RWPE2 (cell line): Measurements from ENCODE around the gene ACOXL.

ENCODE experiments used
- ATAC-seq: fragments of 200-7000 bp; cut with Tn5 transposase; 3 replicates; pipeline ENCODE4 v1.9.1; 2021; ENCODE audit warnings: low read depth
- DNase-seq: peaks from one replicate; pipeline ENCODE4 v3.0.0-alpha.2; 2020; ENCODE audit warnings: low spot score
- H3K27ac ChIP-seq: fragments of 450-650 bp; 2 replicates; pipeline ENCODE4 v1.5.1; 2017; ENCODE audit warnings: mild to moderate bottlenecking; ENCODE audit not compliant: poor library complexity, severe bottlenecking
- H3K27me3 ChIP-seq: fragments of 250-450 bp; sonication (Bioruptor Pico); 2 replicates; pipeline ENCODE4 v1.5.1; 2021; ENCODE audit warnings: mild to moderate bottlenecking, moderate library complexity; ENCODE audit not compliant: insufficient read depth, poor library complexity, severe bottlenecking
- H3K36me3 ChIP-seq: fragments of 250-450 bp; sonication (Bioruptor Pico); 2 replicates; pipeline ENCODE4 v1.5.1; 2020; ENCODE audit warnings: low read depth, mild to moderate bottlenecking, moderate library complexity
- H3K4me1 ChIP-seq: fragments of 250-450 bp; sonication (Bioruptor Pico); 2 replicates; pipeline ENCODE4 v1.5.1; 2021; ENCODE audit warnings: mild to moderate bottlenecking, moderate library complexity; ENCODE audit not compliant: insufficient read depth, poor library complexity, severe bottlenecking
- H3K4me3 ChIP-seq: fragments of 250-450 bp; sonication (Bioruptor Pico); 2 replicates; pipeline ENCODE4 v1.5.1; 2021; ENCODE audit warnings: mild to moderate bottlenecking, moderate library complexity; ENCODE audit not compliant: severe bottlenecking
- H3K9me3 ChIP-seq: fragments of 250-450 bp; sonication (Bioruptor Pico); 2 replicates; pipeline ENCODE4 v1.5.1; 2021; ENCODE audit warnings: mild to moderate bottlenecking, moderate library complexity; ENCODE audit not compliant: severe bottlenecking
- TF ChIP-seq, protein P1 (sequence below): fragments of 450-650 bp; IDR thresholded peaks from one replicate; pipeline ENCODE4 v1.5.1; 2017; ENCODE audit warnings: mild to moderate bottlenecking, moderate library complexity; ENCODE audit not compliant: poor library complexity, severe bottlenecking

Gene ACOXL

GRCh38 chr2:111126581-111126980 is 394.2 kb downstream of the ACOXL start:
- Histone ChIP-seq H3K4me3 (no peak overlapping the region), H3K27me3 (no peaks in the 10 kb centered on the region), H3K4me1 (no peaks in the 10 kb centered on the region), H3K9me3 (no peaks in the 10 kb centered on the region), H3K27ac (no peak overlapping the region), H3K36me3 (peaks cover 31% of the 10 kb centered on the region)
- ATAC-seq (no peak), DNase-seq (no peak)
- TF ChIP-seq, protein P1, sequence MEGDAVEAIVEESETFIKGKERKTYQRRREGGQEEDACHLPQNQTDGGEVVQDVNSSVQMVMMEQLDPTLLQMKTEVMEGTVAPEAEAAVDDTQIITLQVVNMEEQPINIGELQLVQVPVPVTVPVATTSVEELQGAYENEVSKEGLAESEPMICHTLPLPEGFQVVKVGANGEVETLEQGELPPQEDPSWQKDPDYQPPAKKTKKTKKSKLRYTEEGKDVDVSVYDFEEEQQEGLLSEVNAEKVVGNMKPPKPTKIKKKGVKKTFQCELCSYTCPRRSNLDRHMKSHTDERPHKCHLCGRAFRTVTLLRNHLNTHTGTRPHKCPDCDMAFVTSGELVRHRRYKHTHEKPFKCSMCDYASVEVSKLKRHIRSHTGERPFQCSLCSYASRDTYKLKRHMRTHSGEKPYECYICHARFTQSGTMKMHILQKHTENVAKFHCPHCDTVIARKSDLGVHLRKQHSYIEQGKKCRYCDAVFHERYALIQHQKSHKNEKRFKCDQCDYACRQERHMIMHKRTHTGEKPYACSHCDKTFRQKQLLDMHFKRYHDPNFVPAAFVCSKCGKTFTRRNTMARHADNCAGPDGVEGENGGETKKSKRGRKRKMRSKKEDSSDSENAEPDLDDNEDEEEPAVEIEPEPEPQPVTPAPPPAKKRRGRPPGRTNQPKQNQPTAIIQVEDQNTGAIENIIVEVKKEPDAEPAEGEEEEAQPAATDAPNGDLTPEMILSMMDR = no peak

DNA sequence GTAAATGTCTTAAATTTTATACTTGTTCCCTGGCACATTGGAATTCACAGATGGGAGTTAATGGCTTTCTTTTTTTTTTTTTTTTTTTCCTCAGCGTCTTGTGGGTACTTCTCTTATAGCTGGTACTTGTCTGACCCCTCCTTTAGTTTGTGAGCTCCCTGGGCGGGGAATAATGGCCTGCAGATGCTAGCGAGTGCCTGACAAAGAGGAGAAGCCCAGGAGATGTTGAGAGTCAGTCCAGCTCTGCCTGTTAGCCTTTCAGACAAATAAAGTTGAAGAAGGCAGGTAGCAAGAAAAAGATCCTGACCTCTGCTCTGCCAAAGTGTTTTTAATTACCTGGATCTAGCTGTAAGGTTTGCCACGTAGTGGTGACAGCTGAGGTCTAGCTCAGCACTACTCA is 395.0 kb downstream of the ACOXL start:
- ATAC-seq = no peak
- DNase-seq = no peak
- TF ChIP-seq, protein P1 = no peak
- H3K27me3 ChIP-seq = no peaks in the 10 kb centered on the region
- no peak overlapping the region for H3K4me3 ChIP-seq
- no peaks in the 10 kb centered on the region for H3K9me3 ChIP-seq
- peaks cover 34% of the 10 kb centered on the region for H3K36me3 ChIP-seq
- H3K4me1 ChIP-seq = no peaks in the 10 kb centered on the region
- H3K27ac ChIP-seq = no peak overlapping the region

DNA sequence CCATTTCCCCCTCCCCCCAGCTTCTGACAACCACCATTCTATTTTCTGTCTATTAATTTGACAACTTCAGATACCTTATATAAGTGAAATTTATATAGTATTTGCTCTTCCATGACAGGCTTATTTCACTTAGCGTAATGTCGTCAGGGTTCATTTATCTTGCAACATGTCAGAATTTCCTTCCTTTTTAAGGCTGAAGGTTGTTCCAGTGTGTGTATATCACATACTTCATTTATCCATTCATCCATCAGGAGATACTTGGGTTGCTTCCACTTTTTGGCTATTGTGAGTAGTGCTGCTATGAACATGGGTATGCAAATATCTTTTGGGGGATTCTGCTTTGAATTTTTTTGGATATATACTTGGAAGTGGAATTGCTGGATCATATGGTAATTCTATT is 395.7 kb downstream of the ACOXL start:
- peaks cover 34% of the 10 kb centered on the region for H3K36me3 ChIP-seq
- TF ChIP-seq, protein P1 = no peak
- DNase-seq (no peak), ATAC-seq (no peak)
- no peaks in the 10 kb centered on the region for H3K27me3 ChIP-seq
- H3K27ac ChIP-seq = no peak overlapping the region
- H3K4me3 ChIP-seq = no peak overlapping the region
- no peaks in the 10 kb centered on the region for H3K9me3 ChIP-seq
- no peaks in the 10 kb centered on the region for H3K4me1 ChIP-seq

DNA sequence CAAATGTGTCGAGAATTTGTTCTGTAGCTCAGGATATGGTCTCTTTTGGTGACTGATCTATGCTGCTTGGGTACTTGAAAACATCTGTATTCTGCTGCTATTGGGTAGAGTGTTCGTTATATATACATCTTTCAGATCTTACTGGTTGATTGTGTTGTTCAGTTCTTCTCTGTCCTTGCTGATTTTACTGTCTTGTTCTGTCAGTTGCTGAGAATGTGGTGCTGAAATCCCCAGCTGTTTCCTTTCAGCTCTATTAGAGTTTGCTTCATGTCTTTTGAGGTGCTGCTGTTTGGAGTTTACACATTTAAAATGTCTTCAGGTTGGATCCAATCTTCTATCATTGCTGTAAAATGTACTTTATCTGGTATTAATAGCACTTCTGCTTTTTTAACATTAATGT is 401.2 kb downstream of the ACOXL start:
- H3K4me1 ChIP-seq = no peaks in the 10 kb centered on the region

DNA sequence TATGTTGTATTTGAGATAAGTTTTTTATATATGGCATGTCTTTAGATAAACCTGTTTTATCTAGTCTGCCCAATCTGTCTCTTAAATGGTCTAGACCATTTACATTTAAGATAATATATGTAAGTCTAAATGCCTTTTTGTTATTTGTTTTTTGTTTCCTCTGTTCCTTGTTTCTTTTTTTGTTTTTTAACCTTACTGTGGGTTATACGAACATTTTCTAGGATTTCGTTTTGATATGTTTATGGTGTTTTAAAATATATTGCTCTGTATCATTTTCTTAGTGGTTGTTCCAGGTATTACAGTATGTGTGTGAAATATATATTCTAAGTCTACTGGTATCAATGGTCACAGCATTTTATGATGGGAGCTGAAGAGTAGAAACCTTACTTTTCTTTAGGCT is 401.7 kb downstream of the ACOXL start:
- TF ChIP-seq, protein P1 = no peak
- ATAC-seq (no peak), DNase-seq (no peak)
- Histone ChIP-seq H3K27ac (no peak overlapping the region), H3K4me3 (no peak overlapping the region), H3K9me3 (no peaks in the 10 kb centered on the region), H3K36me3 (peaks cover 9% of the 10 kb centered on the region), H3K27me3 (no peaks in the 10 kb centered on the region), H3K4me1 (no peaks in the 10 kb centered on the region)

More for the DNA sequence above, 401.2 kb downstream of the ACOXL start:
- no peak overlapping the region for H3K4me3 ChIP-seq
- H3K27ac ChIP-seq = no peak overlapping the region
- DNase-seq (no peak), ATAC-seq (no peak)
- H3K9me3 ChIP-seq = no peaks in the 10 kb centered on the region
- H3K36me3 ChIP-seq = peaks cover 13% of the 10 kb centered on the region
- TF ChIP-seq, protein P1 = no peak
- no peaks in the 10 kb centered on the region for H3K27me3 ChIP-seq
